ENCODE data around the gene NPEPPS.
"Not testable (repeated sequence)": the region's sequence is repeated elsewhere in the genome, so short reads cannot be mapped to it uniquely, and the experiment has no call there.

- TF ChIP-seq CTCF (IDR thresholded peaks at IDR 0.05) = not testable (repeated sequence)
- TF ChIP-seq POLR2A (IDR thresholded peaks at IDR 0.05) = peak in 1 of 2 donors; percentile 31
Measured at GRCh38 chr17:47530557-47531232, at the start of gene NPEPPS.
